Measurements from ENCODE around the gene CBLN4. TPM values are rescaled to one million over a fixed set of nuclear protein-coding genes. Genes with fewer than 3 reads are reported as not detected.

The CBLN4 gene
- total and polyA plus RNA-seq, 12 donors: 5.0 to 35.5 (median 14.1) TPM

GRCh38 chr20:56018194-56018593 is 12.9 kb upstream of the CBLN4 start:
- Histone ChIP-seq H3K27ac (no peak overlapping the region), H3K36me3 (replicated peaks in 1 of 2) (no peaks in the 10 kb centered on the region), H3K4me1 (replicated peaks in 1 of 2) (no peaks in the 10 kb centered on the region), H3K27me3 (no peaks in the 10 kb centered on the region), H3K4me3 (no peak overlapping the region), H3K9me3 (replicated peaks in 1 of 3) (no peaks in the 10 kb centered on the region)
- TF ChIP-seq POLR2A (IDR thresholded peaks at IDR 0.05): no peak
- TF ChIP-seq CTCF (IDR thresholded peaks at IDR 0.05): no peak
- WGBS, 4 donors: 56 to 61% (median 59%) methylated on average over 3 of the region's 3 CpGs
- DNase-seq: no peak
- intact Hi-C loops (cut with DNase I): no loop called here

GRCh38 chr20:56017560-56017959 is 12.2 kb upstream of the CBLN4 start:
- H3K4me1 ChIP-seq (replicated peaks in 1 of 2): no peaks in the 10 kb centered on the region
- no peaks in the 10 kb centered on the region for H3K27me3 ChIP-seq
- intact Hi-C loops (cut with DNase I): no loop called here
- no peak overlapping the region for H3K4me3 ChIP-seq
- no peaks in the 10 kb centered on the region for H3K36me3 ChIP-seq (replicated peaks in 1 of 2)
- H3K9me3 ChIP-seq (replicated peaks in 1 of 3): no peaks in the 10 kb centered on the region
- TF ChIP-seq CTCF (IDR thresholded peaks at IDR 0.05) (no peak), POLR2A (IDR thresholded peaks at IDR 0.05) (no peak)
- WGBS, 4 donors: 29 to 56% (median 48%) methylated on average over 2 of the region's 2 CpGs
- no peak for DNase-seq
- H3K27ac ChIP-seq: no peak overlapping the region

- no peak overlapping the region for H3K27ac ChIP-seq
- H3K27me3 ChIP-seq: no peaks in the 10 kb centered on the region
- H3K4me3 ChIP-seq: no peak overlapping the region
- no peaks in the 10 kb centered on the region for H3K4me1 ChIP-seq (replicated peaks in 1 of 2)
- TF ChIP-seq POLR2A (IDR thresholded peaks at IDR 0.05) (no peak), CTCF (IDR thresholded peaks at IDR 0.05) (no peak)
- no peak for DNase-seq
- H3K36me3 ChIP-seq (replicated peaks in 1 of 2): no peaks in the 10 kb centered on the region
- 71 to 89% (median 75%) methylated on average over 4 to 5 of the region's 5 CpGs for WGBS, 4 donors
- intact Hi-C loops (cut with DNase I): no loop called here
- H3K9me3 ChIP-seq (replicated peaks in 1 of 3): no peaks in the 10 kb centered on the region
Observed at GRCh38 chr20:56014998-56015397, 9.7 kb upstream of the CBLN4 start.

GRCh38 chr20:56014151-56014550 is 8.8 kb upstream of the CBLN4 start:
- Histone ChIP-seq H3K27me3 (no peaks in the 10 kb centered on the region), H3K9me3 (replicated peaks in 1 of 3) (no peaks in the 10 kb centered on the region), H3K4me1 (replicated peaks in 1 of 2) (no peaks in the 10 kb centered on the region), H3K4me3 (no peak overlapping the region), H3K36me3 (replicated peaks in 1 of 2) (no peaks in the 10 kb centered on the region), H3K27ac (no peak overlapping the region)
- WGBS, 4 donors: 66 to 83% (median 71%) methylated on average over 2 of the region's 2 CpGs
- intact Hi-C loops (cut with DNase I): no loop called here
- TF ChIP-seq CTCF (IDR thresholded peaks at IDR 0.05) (no peak), POLR2A (IDR thresholded peaks at IDR 0.05) (no peak)
- DNase-seq: no peak

Data from adrenal gland (tissue), 12 donors.